ENCODE data around the gene ANKRD11.

DNA sequence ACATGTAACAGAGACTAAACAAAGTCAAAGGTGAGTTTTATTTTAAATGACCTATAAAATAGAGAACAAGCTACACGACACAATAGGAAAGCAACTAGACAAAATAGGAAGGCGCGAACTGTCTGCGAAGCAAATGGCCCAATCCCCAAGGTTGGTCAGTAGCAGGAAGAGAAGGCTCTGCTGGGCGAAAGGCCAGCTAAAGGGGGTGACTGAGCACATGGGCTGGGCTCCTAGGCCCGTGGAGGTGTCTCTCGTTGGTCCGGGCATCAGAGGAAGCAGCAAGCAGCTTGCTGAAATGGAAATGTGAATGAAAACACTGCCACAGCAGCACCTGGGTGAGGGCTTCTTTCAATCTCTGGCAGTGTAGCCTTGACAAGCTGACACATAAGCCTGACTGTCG, 143.5 kb downstream of the ANKRD11 start:
- TF ChIP-seq POLR2AphosphoS5 (IDR thresholded peaks at IDR 0.05): no peak
- no peak for TF ChIP-seq MXI1 (conservative IDR thresholded peaks at IDR 0.05; ENCODE audit: poor library complexity, severe bottlenecking)
